H1 (cell line): ENCODE results near the gene MTF1.

Experiments used
- CHD7 ChIP-seq: fragments of 300-600 bp; sonication (generic); IDR thresholded peaks from 2 replicates; pipeline ENCODE4 v1.7.1; 2012; ENCODE audit warnings: low read length, moderate library complexity, mild to moderate bottlenecking, inconsistent platforms; ENCODE audit not compliant: insufficient replicate concordance
- CTCF ChIP-seq, 3 experiments: IDR thresholded peaks; 1 replicate in 2 of 3; 2 replicates in 1 of 3; pipeline versions ENCODE4 v1.5.1 to v1.6.1; 2011; ENCODE audit warnings: low read length in 3 of 3, mild to moderate bottlenecking in 3 of 3, inconsistent platforms in 2 of 3, low read depth in 1 of 3, moderate library complexity in 1 of 3; ENCODE audit not compliant: insufficient read depth in 1 of 3; ENCODE audit errors: control extremely low read depth in 1 of 3
- E2F6 ChIP-seq: IDR thresholded peaks from 2 replicates; pipeline ENCODE4 v1.6.1; 2012; ENCODE audit warnings: inconsistent platforms
- EP300 ChIP-seq, 2 experiments: IDR thresholded peaks; 1 replicate in 1 of 2; 2 replicates in 1 of 2; pipeline ENCODE4 v1.6.1; 2011 to 2012; ENCODE audit warnings: low read depth in 2 of 2, low read length in 2 of 2, mild to moderate bottlenecking in 2 of 2, borderline replicate concordance in 1 of 2, inconsistent platforms in 1 of 2, moderate library complexity in 1 of 2
- POLR2AphosphoS5 ChIP-seq: IDR thresholded peaks from 2 replicates; pipeline ENCODE4 v1.6.1; 2011; ENCODE audit warnings: low read depth, low read length
- SIN3A ChIP-seq, 2 experiments: IDR thresholded peaks in 1 of 2; conservative IDR thresholded peaks in 1 of 2; 2 replicates each; pipeline ENCODE4 v1.6.1; 2011 to 2012; ENCODE audit warnings: low read length in 2 of 2, improper control_type of control experiment in 1 of 2, low read depth in 1 of 2, mild to moderate bottlenecking in 1 of 2

- TF ChIP-seq POLR2AphosphoS5 = no peak
- TF ChIP-seq CTCF (IDR thresholded peaks at IDR 0.05; ENCODE audit: control extremely low read depth in 1 of 3, insufficient read depth in 1 of 3, low read depth in 1 of 3, low read length in 3 of 3) = no peak
- TF ChIP-seq EP300 (IDR thresholded peaks at IDR 0.05; ENCODE audit: borderline replicate concordance in 1 of 2, low read depth in 2 of 2, low read length in 2 of 2) = no peak
- no peak for TF ChIP-seq CHD7
- TF ChIP-seq E2F6 = no peak
- no peak for TF ChIP-seq SIN3A (conservative IDR thresholded peaks at IDR 0.05 in 1 of 2, IDR thresholded peaks at IDR 0.05 in 1 of 2; ENCODE audit: low read depth in 1 of 2, low read length in 2 of 2)
Observed at GRCh38 chr1:37824001-37824400, 35.4 kb downstream of the MTF1 start.
